Body of pancreas (tissue), 4 donors: ENCODE measurements around the gene TLCD3A.

Experiments
- CTCF ChIP-seq, 7 experiments: fragments of 450-650 bp in 4 of 7; fragments of 200-600 bp in 3 of 7; sonication (generic) in 3 of 7; IDR thresholded peaks; one replicate each; pipeline ENCODE4 v1.5.1; 2016 to 2019; ENCODE audit warnings: antibody characterized with exemption in 7 of 7
- POLR2A ChIP-seq, 3 donors: fragments of 450-650 bp; IDR thresholded peaks; one replicate each; pipeline ENCODE4 v1.6.1; 2016; ENCODE audit warnings: antibody characterized with exemption in 3 of 3, mild to moderate bottlenecking in 2 of 3

- TF ChIP-seq CTCF (IDR thresholded peaks at IDR 0.05) (no peak), POLR2A (IDR thresholded peaks at IDR 0.05) (no peak)
Measured at GRCh38 chr17:784143-784542, 51.7 kb downstream of the TLCD3A start.
